AG04449 (cell line): Measurements from ENCODE around the gene GZMM.

Source experiments
- CTCF ChIA-PET: fragments of 350-600 bp; formaldehyde crosslinking; extraction: SDS; loops from one replicate; lab custom pipeline; 2021; ENCODE audit warnings: antibody characterized with exemption; lab: Yijun Ruan, JAX
- POLR2A ChIA-PET: fragments of 400-600, 350-600 bp; formaldehyde crosslinking; extraction: SDS; loops from one replicate; lab custom pipeline; 2020; ENCODE audit warnings: antibody characterized with exemption, inconsistent platforms; lab: Yijun Ruan, JAX
- DNase-seq: peaks from one replicate; pipeline ENCODE4 v3.0.0-alpha.2; 2010; ENCODE audit warnings: low read depth, low spot score
- H3K4me3 ChIP-seq: 2 replicates; pipeline ENCODE4 v1.5.1; 2011; ENCODE audit warnings: low read depth, mild to moderate bottlenecking, control low read depth, low read length
- CTCF ChIP-seq: IDR thresholded peaks from one replicate; pipeline ENCODE4 v1.5.1; 2011; ENCODE audit warnings: mild to moderate bottlenecking, moderate library complexity, low read length, control low read depth, inconsistent platforms; ENCODE audit not compliant: insufficient read depth; ENCODE audit errors: missing control alignments

GZMM gene

DNA sequence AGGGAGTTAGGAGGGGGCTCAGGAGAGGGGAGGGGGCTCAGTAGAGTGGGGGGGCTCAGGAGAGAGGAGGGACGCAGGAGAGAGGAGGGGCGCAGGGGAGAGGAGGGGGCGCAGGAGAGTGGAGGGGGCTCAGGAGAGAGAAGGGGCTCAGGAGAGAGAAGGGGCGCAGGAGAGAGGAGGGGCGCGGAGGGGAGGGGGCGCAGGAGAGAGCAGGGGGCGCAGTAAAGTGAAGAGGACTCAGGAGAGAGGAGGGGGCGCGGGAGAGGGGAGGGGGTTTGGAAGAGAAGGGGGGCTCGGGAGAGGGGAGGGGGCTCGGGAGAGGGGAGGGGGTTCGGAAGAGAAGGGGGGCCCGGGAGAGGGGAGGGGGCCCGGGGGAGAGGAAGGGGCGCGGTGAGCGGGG lies 46.9 kb upstream of the GZMM start:
- ChIA-PET CTCF (interaction anchor here (1.8 to 1.9 kb wide), 2 partner anchors 10 to 14 kb away, joined by 8 to 22 read pairs; no protein-coding TSS in a partner anchor), POLR2A (no interaction called here)
- no peak for TF ChIP-seq CTCF
- H3K4me3 ChIP-seq: no peak overlapping the region
- no peak for DNase-seq

- CTCF ChIA-PET: interaction anchor here (1.8 to 1.9 kb wide), 2 partner anchors 9 to 14 kb away, joined by 8 to 22 read pairs; no protein-coding TSS in a partner anchor
Observed at GRCh38 chr19:497491-497868, 46.4 kb upstream of the GZMM start.

GRCh38 chr19:497869-498510 lies 45.9 kb upstream of the GZMM start:
- H3K4me3 ChIP-seq: no peak overlapping the region
- no peak for DNase-seq
- TF ChIP-seq CTCF: no peak
- ChIA-PET CTCF (interaction anchor here (1.8 to 1.9 kb wide), 2 partner anchors 9 to 13 kb away, joined by 8 to 22 read pairs; no protein-coding TSS in a partner anchor), POLR2A (no interaction called here)

More at GRCh38 chr19:497491-497868, 46.4 kb upstream of the GZMM start:
- POLR2A ChIA-PET: no interaction called here
- DNase-seq: no peak
- TF ChIP-seq CTCF: no peak
- no peak overlapping the region for H3K4me3 ChIP-seq

DNA sequence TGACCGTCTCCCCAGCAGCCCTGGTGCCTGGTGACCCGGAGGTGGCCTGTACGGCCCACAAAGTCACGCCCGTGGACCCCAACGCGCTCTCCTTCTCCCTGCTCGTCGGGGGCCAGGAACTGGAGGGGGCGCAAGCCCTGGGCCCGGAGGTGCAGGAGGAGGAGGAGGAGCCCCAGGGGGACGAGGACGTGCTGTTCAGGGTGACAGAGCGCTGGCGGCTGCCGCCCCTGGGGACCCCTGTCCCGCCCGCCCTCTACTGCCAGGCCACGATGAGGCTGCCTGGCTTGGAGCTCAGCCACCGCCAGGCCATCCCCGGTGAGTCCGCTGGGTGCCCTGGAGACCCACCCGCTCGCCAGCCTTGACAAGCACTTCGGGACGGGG lies 45.4 kb upstream of the GZMM start:
- POLR2A ChIA-PET: no interaction called here
- no peak for TF ChIP-seq CTCF

GRCh38 chr19:498977-499623 lies 44.8 kb upstream of the GZMM start:
- ChIA-PET CTCF (interaction anchor here (1.9 kb wide), 1 partner anchor 7 kb away, joined by 22 read pairs; no protein-coding TSS in a partner anchor), POLR2A (no interaction called here)
- H3K4me3 ChIP-seq: no peak overlapping the region
- no peak for TF ChIP-seq CTCF
- DNase-seq: no peak

More for the DNA sequence above, 45.4 kb upstream of the GZMM start:
- CTCF ChIA-PET: interaction anchor here (1.8 to 1.9 kb wide), 2 partner anchors 8 to 13 kb away, joined by 8 to 22 read pairs; no protein-coding TSS in a partner anchor
- H3K4me3 ChIP-seq: no peak overlapping the region
- DNase-seq: no peak

- ChIA-PET CTCF (no interaction called here), POLR2A (no interaction called here)
- no peak for DNase-seq
- no peak overlapping the region for H3K4me3 ChIP-seq
- no peak for TF ChIP-seq CTCF
Observed at GRCh38 chr19:501646-502045, 42.2 kb upstream of the GZMM start.
